T1000 (cell line): ENCODE results near the gene NPB.
A peak's percentile ranks its signal among the peaks of the same experiment; 100 is the strongest.
"Not testable (repeated sequence)": the region's sequence is repeated elsewhere in the genome, so short reads cannot be mapped to it uniquely, and the experiment has no call there.

ENCODE experiments used
- DNase-seq: peaks from one replicate; lab custom pipeline; 2025; ENCODE audit warnings: mixed read lengths; lab: John Stamatoyannopoulos, UW

Gene NPB

GRCh38 chr17:81911969-81912368 lies 9.9 kb downstream of the NPB start:
- no peak for DNase-seq

GRCh38 chr17:81912441-81913309 lies 10.6 kb downstream of the NPB start:
- DNase-seq: peak; percentile 60

DNA sequence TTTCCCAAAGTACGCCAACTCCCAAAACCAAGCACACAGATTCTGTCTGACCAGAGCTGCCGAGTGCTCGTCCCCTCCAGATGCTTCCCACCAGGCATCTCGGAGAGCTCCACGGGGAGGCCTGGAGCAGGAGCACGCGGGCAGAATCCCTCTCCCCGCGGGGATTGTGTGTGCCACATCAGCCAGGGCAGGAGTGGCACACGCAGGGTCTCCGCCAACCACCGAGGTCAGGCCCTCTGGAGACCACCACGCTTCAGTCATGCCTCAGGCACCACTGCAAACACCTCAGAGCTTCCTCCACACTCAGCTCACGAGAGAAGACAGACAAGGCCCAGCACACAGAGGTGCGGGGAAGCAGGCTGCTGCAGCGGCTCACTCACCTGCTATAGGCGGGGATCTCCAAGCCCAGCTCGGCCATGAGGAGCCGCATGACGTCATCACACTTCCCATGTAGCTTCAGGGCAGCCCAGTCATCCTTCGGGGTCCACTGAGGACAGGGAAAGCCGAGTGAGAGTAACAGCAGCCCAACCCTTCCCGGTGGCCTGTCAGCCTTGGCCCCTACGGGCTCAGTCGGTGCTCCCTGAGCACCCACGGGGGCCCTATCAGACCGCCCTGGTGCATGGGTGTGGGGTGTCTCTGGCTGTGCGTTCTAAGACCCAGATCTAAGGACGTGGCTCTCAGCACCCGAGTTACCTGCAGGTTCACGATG lies 11.5 kb downstream of the NPB start:
- peak; percentile 22 for DNase-seq

- no peak for DNase-seq
Measured at GRCh38 chr17:81914103-81914850, 12.2 kb downstream of the NPB start.

DNA sequence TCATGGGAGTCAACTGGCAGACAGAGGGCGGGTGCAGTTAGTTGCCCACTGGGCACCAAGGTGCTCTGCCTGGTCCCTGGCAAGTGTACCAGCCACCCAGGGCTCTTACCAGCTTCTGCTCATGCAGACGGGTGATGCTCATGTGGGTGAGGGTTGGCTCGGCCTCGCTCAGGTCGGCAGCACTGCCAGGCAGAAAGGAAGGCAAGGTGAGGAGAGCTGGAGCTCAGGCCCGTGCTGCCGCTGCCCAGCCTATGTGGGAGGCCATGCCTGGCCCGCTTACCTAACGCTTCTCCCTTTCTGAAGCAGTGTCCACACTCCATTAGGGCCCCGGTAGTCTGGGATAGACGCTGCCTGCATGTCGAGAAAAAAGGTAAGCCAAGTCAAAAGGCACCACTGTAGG lies 13.3 kb downstream of the NPB start:
- no peak for DNase-seq

DNA sequence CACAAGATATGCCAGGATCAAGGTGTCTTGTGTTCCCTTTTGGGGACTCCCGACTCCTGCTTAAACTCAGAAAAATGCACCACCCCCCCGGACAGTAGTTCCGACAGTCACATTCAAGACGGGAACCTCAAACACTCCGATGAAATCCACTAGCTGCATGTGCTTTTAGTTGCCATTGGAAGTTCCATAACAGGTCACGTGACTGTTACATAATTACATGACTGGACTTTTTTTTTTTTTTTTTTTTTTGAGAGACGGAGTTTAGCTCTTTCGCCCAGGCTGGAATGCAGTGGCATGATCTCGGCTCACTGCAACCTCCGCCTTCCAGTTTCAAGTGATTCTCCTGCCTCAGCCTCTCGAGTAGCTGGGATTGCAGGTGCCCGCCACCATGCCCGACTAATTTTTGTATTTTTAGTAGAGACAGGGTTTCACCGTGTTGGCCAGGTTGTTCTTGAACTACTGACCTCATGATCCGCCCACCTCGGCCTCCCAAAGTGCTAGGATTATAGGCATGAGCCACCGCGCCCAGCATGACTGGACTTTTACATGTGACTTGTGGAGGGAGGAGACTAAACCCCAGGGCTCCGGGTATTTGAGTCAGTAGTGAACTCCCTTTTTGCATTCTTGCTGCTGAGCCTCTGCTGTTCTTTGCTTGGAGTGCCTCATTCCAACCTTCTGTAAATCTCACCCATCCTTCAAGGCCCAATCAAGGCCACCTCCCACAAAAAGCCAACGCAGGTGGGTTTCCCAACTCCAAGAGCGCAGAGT lies 14.4 kb downstream of the NPB start:
- peak; percentile 81 for DNase-seq

- peak; percentile 92 for DNase-seq
Measured at GRCh38 chr17:81917565-81918332, 15.7 kb downstream of the NPB start, which contains the start of gene SIRT7. Gene SIRT7 (minus strand): TSS chr17:81918176. CDS start chr17:81918131, 45 bp downstream.

DNA sequence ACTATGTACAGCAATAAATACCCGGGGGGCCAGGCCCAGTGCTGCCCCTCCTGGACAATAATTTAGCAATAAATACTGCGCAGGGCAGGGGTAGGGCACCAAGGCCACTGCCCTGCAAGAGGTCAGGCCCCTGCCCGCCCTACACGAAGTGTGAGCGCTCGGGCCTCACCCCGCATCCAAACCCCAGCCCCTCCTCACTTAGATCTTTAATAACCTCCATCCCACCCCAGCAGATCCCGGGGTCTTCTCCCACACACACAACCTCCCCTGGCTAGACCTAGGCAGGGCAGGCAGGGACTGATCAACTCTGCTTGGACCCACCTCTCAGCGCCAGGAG lies 16.3 kb downstream of the NPB start:
- not testable (repeated sequence) for DNase-seq

GRCh38 chr17:81918832-81919545 lies 17.0 kb downstream of the NPB start:
- no peak for DNase-seq

DNA sequence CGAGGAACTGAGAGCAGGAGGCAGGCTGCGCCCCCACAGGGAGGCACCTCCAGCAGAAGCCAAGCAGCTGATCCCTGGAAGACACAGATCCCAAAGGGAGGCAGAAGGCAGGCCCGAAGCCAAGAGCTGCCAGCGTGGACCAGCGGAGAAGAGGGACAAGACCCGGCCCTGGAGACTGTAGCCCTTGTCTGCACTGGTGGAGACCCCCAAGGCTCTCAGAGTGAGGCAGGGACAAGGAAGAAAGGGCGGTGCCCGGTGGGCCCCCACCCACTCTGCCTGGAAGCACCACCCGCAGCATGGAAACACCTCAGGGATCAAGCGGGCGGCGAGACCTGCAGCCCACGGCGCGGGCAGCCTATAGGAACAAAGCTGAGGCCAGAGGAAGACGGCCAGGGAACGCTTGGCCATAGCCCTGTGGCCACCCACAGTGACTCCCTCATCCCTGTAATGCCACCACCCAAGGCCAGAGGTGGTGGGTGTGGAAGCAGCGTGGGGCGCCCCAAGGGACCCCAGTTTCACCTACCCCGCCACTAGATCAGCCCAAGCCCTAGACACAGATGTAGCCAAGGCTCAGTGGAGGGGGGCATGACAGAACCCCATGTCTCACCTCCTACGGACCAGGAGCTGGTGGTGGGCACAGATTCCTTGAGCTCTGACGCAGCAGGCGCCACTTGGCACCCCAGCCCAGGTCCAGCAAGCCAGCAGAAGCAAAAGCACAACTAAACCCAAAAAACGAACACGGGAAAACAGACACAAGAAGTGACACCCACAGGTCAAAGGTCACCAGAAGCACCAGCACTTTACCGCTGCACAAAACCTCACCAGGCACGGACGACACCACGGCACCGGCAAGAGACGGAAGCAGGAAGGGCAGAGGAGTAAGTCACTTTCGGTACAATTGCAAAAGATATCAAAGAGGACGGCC lies 18.8 kb downstream of the NPB start:
- DNase-seq: no peak

DNA sequence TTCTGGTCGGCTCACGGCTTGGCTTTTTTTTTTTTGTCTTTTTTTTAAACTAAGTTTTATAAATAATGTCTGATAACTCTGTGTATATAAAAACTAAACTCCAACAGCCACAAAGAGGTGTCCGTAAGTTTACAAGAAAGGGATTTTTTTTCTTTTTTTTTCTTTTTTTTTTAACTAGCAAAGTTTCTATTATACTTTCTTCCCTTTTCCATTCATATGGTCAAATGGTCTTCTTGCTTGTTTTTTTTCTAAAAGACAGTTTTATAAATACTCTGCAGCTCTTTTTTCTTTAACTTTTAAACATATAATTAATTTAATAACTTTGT lies 19.5 kb downstream of the NPB start:
- DNase-seq: no peak

GRCh38 chr17:81921996-81922565 lies 20.0 kb downstream of the NPB start:
- DNase-seq: no peak

- DNase-seq: no peak
Measured at GRCh38 chr17:81922566-81923301, 20.7 kb downstream of the NPB start.

GRCh38 chr17:81923302-81924260 lies 21.5 kb downstream of the NPB start:
- DNase-seq: peak; percentile 86

GRCh38 chr17:81924557-81925532 lies 22.8 kb downstream of the NPB start:
- no peak for DNase-seq

- no peak for DNase-seq
Measured at GRCh38 chr17:81925860-81926450, 23.9 kb downstream of the NPB start.
